GM12892 (cell line): ENCODE data around the gene OR4M1. TPM values are rescaled to one million over a fixed set of nuclear protein-coding genes. Genes with fewer than 3 reads are reported as not detected.
"Not testable (repeated sequence)": the region's sequence is repeated elsewhere in the genome, so short reads cannot be mapped to it uniquely, and the experiment has no call there.

Source experiments
- DNase-seq: peaks from one replicate; pipeline ENCODE4 v3.0.0; 2011; ENCODE audit not compliant: insufficient read length
- FAIRE-seq: peaks from 2 replicates; lab custom pipeline; 2011; peaks lifted over from hg19 to GRCh38; lab: Jason Lieb, UNC
- POLR2A ChIP-seq: IDR thresholded peaks from 2 replicates; pipeline ENCODE4 v1.6.1; 2011; ENCODE audit warnings: low read depth, low read length, control low read depth
- POLR2AphosphoS5 ChIP-seq: IDR thresholded peaks from 2 replicates; pipeline ENCODE4 v1.6.1; 2011; ENCODE audit warnings: low read depth, low read length, control low read depth
- TAF1 ChIP-seq: IDR thresholded peaks from 2 replicates; pipeline ENCODE4 v1.6.1; 2011; ENCODE audit warnings: low read depth, mild to moderate bottlenecking, control low read depth, low read length, borderline replicate concordance
- polyA plus RNA-seq: library from polyadenylated mRNA; unstranded; fragments of >200 nt; gene quantifications from one replicate; pipeline ENCODE4 v1.2.1, GENCODE V29; 2012; ENCODE audit warnings: missing spikeins, inconsistent platforms; ENCODE audit not compliant: missing spikeins

Gene OR4M1
- not detected for polyA plus RNA-seq

- not testable (repeated sequence) for DNase-seq, FAIRE-seq
Observed at GRCh38 chr14:19773204-19773603, at the start of gene OR4M1. Gene OR4M1, plus strand, starts transcription at chr14:19773504. Its CDS starts 6,819 bp downstream, at chr14:19780323.

GRCh38 chr14:19729359-19729758 lies 43.9 kb upstream of the OR4M1 start:
- FAIRE-seq (no peak), DNase-seq (no peak)
- TF ChIP-seq POLR2A (no peak), POLR2AphosphoS5 (no peak), TAF1 (no peak)

- FAIRE-seq (no peak), DNase-seq (no peak)
- TF ChIP-seq POLR2AphosphoS5: no peak
- no peak for TF ChIP-seq TAF1
- no peak for TF ChIP-seq POLR2A
Observed at GRCh38 chr14:19729763-19730162, 43.5 kb upstream of the OR4M1 start.

- DNase-seq, FAIRE-seq: not testable (repeated sequence)
Observed at GRCh38 chr14:19733893-19734292, 39.4 kb upstream of the OR4M1 start.

- no peak for FAIRE-seq
- TF ChIP-seq TAF1 (no peak), POLR2A (no peak), POLR2AphosphoS5 (no peak)
- no peak for DNase-seq
Observed at GRCh38 chr14:19743256-19743655, 30.0 kb upstream of the OR4M1 start, which contains the start of gene OR4Q3. Gene OR4Q3, plus strand, starts transcription at chr14:19743571.

- not testable (repeated sequence) for FAIRE-seq, DNase-seq
Observed at GRCh38 chr14:19752316-19752715, 21.0 kb upstream of the OR4M1 start.

GRCh38 chr14:19754172-19754571 lies 19.1 kb upstream of the OR4M1 start:
- DNase-seq (no peak), FAIRE-seq (no peak)
- TF ChIP-seq POLR2A (no peak), TAF1 (no peak), POLR2AphosphoS5 (no peak)

GRCh38 chr14:19771491-19771890 lies 1.8 kb upstream of the OR4M1 start:
- FAIRE-seq: not testable (repeated sequence)

GRCh38 chr14:19771895-19772430 lies 1.3 kb upstream of the OR4M1 start:
- no peak for DNase-seq
- TF ChIP-seq POLR2A (no peak), POLR2AphosphoS5 (no peak), TAF1 (no peak)
- no peak for FAIRE-seq

More at GRCh38 chr14:19771491-19771890, 1.8 kb upstream of the OR4M1 start:
- not testable (repeated sequence) for DNase-seq

- FAIRE-seq, DNase-seq: not testable (repeated sequence)
Observed at GRCh38 chr14:19772454-19772853, 850 bp upstream of the OR4M1 start.

GRCh38 chr14:19775587-19775986 lies 2.3 kb downstream of the OR4M1 start:
- DNase-seq: no peak
- TF ChIP-seq TAF1 (no peak), POLR2AphosphoS5 (no peak), POLR2A (no peak)
- FAIRE-seq: no peak

- FAIRE-seq, DNase-seq: not testable (repeated sequence)
Observed at GRCh38 chr14:19785848-19786247, 12.5 kb downstream of the OR4M1 start.

- DNase-seq, FAIRE-seq: not testable (repeated sequence)
Observed at GRCh38 chr14:19787318-19787717, 14.0 kb downstream of the OR4M1 start.

GRCh38 chr14:19788150-19788549 lies 14.8 kb downstream of the OR4M1 start:
- DNase-seq, FAIRE-seq: not testable (repeated sequence)

- FAIRE-seq, DNase-seq: not testable (repeated sequence)
Observed at GRCh38 chr14:19796520-19797108, 23.3 kb downstream of the OR4M1 start.
